HuH-7.5 (cell line): ENCODE data around the gene PCDH1.
A peak's percentile ranks its signal among the peaks of the same experiment; 100 is the strongest.
"Not testable (repeated sequence)": the region's sequence is repeated elsewhere in the genome, so short reads cannot be mapped to it uniquely, and the experiment has no call there.

Experiments used
- DNase-seq: peaks from one replicate; pipeline ENCODE4 v3.0.0; 2011; ENCODE audit warnings: low spot score

Gene PCDH1

DNA sequence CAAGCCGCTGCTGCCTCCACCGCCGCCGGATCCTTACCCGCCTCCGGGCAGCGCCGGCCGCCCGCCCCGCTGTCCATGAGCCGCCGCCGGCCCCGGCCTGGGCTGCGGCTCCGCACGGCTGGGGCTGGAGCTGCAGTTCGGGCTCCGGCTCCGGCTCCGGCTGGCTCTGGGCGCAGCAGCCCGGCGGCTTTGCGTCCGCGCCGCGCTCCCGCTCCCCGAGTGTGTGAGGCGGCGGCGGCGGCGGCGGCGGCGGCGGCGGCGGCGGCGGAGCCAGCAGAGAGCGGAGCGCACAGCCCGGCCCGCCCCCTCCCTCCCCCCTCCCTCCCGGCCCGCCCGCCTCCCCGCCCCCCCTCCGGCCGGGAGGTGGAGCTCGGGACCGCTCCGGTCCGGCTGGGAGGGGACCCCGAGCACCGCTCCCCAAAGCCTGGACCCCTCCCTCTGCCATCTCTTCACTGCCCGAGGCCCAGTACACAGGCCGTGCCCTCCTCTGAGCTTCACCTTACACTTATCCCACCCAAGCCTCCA is at the start of gene PCDH1:
TSS of gene PCDH1 (minus strand) at position 225 of the 525 bp plus-strand sequence. CDS start at position 77, 148 bp downstream.
- no peak for DNase-seq

DNA sequence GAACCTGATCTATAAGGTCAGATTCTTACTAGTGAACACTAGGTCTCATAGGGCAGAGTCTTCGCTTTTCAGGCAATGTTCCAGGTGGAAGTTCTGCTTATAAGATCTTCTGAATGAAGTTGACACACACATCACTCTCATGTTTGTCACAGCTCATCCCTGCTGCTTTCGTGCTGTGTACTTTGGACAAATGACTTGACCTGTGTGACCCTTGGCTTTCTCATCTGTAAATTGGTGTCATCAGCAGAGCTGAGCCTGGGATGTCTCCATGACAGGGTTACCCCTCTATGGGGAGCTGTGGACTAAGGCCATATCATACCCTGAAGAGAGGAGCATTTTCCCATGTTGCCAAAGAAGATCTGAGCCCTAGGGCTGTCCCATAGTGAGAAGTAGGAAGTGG is 48.2 kb upstream of the PCDH1 start:
- no peak for DNase-seq

DNA sequence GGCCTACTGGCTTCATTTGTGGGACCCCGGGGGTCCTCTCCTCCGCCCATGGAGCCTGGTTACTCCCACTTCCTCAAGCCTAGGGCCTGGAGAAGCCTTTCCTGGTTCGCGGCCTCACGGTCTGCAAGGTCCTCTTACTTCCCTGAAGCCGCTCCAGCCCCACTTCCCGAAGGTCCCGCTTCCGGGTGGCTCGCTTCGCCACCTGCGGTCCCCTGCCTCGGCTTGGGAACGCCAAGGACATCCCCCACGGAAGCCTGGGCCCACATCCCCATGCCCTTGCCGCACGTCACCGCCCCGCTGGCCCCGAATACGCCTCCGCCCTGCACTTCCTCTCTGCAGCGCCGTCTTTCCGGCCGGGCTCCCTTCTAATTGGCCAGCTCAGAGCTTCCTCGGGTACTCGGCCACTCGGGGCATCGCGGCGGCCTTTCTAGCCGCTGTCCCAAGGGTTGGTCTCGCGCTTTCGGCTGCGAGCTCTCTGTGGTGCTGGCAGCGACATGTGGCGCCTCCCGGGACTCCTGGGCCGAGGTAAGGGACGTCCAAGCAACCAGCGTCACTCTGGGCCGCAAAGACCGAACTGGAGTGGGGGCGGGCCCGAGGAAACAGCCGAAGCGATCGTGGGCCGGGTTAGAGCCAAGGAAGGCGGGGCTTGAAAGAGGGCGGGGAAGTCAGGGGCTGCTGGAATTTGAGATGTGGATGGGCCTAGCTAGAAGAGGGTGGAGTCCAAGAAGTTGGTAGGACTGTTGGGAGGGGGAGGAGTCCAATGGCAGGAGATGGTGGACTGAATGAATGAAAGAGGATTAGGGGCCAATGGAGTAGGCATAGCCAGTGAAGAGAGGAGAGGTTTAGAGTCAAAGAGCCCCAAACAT is 45.5 kb upstream of the PCDH1 start, which contains the start of gene DELE1:
TSS of gene DELE1 (plus strand) at position 424 of the 866 bp plus-strand sequence. CDS start at position 495, 71 bp downstream.
- DNase-seq: peak; percentile 88

DNA sequence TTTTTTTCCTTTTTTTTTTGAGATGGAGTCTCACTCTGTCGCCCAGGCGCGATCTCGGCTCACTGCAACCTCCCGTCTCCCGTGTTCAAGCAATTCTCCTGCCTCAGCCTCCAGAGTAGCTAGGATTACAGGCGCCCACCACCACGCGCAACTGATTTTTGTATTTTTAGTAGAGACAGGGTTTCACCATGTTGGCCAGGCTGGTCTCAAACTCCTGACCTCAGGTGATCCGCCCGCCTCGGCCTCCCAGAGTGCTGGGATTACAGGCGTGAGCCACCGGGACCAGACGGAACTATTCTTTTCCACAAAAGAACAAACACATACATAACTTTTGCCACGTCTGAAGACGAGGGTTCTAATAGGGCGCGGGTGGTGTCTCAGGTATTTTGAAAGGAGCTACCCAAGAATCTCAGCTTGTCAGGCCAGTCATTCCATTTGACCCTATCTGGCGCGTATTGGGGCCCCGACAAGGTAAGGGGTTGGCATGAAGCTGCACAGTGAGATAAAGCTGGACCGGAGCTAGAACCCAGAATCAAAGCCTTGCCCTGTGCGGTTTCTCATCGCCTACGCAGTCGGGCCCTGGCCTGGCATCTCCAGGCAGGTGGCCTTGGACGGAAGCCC is 44.7 kb upstream of the PCDH1 start:
- DNase-seq: not testable (repeated sequence)

DNA sequence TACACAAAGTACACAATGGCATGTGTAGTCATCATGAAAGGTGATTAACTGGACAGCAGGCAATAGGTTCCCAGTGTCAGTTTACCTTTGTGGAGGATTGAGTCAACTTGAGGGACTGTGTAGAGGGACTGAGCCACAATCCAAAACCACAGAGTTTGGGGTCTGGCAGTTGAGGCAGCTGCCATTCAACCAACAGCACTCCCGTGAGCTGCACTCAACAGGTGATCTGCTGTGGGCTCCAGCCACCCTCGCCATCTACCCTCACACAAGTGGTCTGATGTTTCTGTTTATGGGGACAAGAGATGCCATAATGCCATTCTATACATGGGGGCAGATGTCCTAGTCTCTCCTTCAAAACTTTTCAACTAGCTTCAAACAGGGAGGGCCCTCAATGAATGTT is 42.6 kb upstream of the PCDH1 start:
- DNase-seq: no peak

DNA sequence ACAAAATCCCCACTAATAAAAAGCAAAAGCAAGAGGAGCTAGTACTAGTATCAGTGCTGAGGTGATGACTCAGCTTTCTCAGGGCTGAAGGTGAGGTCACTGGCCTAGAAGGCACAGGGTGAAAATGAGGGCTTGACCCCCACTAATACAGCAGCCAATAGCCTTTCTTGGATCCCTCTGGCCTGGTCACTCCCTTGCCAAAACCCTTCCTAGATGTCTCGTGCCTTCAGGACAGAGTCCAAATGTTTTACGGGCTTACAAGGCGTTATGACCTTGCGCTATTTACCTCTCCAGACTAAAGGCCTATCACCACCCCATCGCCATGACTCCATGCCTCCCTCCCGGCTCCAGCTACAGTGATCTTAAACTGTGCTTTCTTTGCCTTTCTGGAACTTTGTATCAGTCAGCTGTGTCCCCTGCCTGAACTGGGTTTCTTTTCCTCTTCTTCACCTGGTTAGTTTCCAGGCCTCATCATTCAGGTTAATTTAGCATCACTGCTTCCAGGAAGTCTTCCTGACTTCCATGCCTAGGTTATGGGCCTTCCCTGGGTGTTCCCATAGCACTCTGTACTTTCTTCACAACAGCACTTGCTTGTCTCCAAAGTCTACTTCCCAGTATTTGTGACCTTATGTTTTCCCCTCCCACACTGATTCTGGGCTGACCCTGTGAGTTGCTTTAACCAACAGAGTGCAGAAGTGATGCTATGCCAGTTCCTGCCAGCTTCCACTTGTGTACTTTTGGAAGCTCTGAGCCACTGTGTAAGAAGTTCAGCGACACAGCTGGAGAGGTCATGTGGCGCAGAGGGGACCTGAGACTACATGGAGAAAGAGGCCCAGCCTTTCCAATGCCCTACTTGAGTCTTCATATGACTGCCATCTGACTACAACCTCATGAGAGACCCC is 41.3 kb upstream of the PCDH1 start:
- no peak for DNase-seq

DNA sequence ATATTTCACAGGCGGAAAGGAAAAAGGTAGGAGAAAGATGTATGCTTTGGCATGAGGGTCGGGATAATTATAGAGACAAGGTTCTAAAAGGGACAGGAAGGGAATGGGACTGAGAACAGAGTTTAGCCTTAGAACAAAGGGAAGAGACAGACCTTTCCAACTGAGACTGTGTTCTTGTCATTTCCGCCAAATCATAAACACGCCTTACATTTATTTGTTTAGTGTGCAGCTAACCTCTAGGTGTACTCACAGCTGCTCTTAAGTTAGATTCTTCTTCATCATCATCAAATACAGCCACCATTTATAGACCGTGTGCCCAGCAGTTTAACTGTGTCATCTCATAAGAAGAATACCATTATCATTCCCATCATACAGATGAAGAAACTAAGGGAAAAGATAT is 39.5 kb upstream of the PCDH1 start:
- no peak for DNase-seq

DNA sequence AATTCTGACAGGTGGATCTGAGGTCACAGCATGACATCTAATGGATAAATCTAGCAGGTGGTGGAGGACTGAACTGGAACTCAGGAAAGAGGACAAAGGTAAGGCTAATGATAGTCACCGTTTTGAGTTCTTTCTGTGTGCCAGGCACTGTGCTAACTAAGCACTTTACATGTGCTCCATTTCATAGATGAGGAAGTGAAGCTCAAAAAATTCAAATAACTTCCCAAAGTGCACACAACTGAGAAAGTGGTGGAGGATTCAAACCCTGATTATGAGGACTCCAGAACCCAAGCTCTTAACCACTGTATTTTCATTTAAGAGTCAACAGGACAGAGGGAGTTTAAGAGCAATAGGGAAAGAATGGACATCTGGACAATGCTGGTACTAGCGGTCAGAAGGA is 38.3 kb upstream of the PCDH1 start:
- no peak for DNase-seq

DNA sequence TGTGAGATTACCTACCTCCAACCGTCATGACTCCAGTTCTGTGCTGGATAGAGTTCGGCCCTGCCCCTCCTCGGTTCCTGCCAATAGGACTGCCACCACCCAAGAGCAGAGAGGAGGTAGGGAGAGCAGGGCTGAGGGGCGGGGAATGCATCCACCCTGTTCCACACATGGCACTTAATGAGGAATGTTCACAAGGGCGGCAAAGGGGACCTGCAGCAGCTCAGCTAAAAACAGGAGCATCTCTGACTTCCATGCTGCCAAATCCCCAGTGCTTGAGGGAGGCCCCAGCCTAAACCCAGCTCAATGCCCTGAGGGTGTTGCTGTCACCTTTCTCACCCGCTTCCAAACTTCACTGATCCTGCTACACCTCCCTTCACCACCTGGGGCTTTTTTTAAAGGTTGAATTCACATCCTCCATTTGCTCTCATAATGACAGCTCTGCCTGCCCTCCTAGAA is 37.7 kb upstream of the PCDH1 start:
- DNase-seq: peak; percentile 30

DNA sequence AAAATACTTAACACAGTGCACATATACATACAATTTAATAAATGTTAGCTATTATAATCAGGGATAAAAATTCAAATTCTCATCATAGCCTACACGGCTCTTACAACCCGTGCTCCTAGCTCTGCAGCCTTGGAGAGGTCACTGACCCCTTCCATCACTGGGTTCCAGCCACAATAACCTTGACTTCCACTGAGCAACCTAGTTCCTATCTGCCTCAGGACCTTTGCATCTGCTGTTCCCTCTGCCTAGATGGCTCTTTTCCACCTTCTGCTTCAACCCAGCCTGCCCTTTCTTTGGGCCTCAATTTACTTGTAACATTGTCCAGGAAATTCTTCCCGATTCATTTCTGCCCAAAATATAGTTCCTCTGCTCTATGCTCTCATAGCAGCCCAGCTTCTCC is 36.6 kb upstream of the PCDH1 start:
- no peak for DNase-seq

DNA sequence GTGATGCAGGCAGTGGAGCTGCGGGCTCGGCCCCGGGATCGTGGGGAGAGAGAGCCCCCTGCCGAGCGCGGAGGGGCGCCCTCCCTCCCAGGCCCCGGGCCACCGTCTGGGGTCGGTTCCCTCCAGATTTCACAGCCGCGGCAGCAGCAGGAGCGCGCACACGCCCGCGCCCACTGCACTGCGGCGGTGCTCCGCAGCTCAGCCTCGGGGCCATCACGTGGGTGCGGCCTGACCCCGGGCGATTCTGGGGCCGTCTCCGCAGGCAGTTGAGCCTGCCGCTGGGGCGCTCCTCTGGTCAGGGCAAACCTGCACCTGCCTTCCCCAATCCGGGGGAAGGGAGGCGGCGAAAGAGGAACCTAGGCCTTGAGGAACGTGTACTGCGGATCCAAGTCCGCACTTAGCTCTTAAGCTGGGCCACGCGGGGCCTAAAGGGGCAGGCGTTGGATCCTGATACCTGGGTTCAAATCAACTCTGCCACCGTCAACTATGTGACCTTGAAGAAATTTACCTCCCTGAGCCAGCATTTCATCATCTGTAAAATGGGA is 36.1 kb upstream of the PCDH1 start:
- peak; percentile 39 for DNase-seq

DNA sequence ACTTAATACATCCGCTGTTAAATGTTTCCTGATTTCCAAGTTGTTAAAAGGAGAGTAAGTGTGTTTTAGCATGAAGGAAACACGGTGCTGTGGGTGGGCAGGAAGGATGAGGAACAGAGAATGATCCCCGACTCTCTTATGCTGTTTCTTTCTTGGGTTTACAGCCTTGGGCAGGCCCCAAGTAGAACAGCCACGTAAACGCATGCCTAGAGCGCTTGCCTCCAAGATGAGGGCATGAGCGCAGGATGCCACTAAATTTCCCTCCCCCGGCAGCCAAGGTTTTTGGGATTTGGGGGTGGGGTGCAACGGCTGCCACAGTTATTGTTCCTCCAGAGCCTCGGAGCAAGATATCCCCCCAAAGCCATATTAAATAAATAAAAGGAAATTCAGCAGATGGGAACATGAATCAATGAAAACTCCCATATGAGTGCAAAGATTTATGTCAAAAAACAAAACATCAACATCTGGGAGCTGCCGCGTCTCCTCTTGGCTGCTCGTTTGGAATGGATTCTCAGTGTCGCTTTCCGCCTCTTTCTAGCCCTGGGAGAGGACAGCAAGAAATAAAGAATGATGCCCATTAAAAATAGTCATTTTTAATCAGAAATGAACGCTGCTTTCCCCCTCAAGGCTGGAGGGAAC is 35.5 kb upstream of the PCDH1 start:
- no peak for DNase-seq

DNA sequence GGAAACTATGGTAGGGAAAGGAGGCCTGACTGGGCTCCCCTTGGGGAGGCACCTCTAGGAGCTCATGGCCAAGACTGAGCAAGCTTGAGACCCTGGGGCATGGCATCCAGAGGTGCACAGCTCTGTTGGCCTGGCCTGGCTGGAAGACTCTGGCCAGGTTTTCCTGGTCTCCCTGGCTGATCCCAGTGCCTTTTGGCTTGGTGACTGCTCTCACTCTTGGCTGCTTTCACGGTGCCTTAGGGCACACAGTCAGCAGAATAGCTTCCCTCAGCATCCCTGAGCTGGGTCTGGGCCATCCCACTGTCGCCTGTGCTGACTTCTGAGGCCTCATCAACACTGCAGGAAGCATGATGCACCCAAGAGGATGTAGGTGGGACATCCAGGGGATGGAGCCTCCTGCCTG is 32.1 kb upstream of the PCDH1 start:
- DNase-seq: no peak

DNA sequence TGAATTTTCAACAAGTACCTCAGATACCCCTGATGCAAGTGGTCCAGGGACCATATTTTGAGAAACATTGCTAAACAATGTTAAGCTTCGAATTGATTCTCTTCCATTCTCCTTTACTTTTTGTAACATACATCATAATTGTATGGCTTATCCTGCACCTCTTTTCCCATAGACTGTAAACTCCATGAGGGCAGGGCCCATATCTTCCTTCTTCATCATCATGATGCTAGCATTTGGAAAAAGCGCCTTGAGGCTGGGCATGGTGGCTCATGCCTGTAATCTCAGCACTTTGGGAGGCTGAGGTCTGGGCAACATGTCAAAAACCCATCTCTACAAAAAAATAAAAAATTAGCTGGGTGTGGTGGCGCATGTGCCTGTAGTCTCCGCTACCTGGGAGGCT is 31.0 kb upstream of the PCDH1 start:
- no peak for DNase-seq

DNA sequence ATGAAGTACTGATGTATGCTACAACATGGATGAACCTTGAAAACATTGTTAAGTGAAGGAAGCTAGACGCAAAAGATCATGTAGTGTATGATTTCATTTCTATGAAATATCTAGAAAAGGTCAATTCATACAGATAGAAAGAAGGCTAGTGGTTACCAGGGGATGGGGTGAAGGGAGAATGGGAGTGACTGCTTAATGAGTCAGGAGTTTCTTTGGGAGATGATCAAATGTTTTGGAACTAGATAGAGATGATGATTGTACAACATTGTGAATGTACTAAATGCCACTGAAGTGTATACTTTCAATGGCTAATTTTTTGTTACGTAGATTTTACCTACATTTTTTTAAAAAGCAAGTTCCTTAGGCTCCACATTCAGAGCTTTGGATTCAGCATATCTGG is 30.6 kb upstream of the PCDH1 start:
- no peak for DNase-seq

DNA sequence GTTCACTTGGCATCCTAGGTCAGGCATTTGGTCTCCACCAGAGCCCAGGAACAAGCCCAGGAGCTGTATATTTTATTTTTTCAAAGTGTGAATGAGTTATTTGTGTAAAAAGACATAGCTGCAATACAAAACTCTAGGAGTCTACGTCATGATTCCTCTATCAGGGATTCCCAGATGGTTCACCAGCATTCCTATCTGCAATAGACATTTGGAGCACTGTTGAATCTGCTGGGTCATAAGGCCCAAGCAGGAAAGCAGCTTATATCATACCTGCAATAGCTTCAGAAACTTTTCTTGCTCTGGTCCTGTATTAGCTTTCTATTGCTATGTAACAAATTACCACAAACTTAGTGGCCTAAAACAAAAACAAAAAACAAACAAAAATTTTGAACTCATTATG is 28.8 kb upstream of the PCDH1 start:
- DNase-seq: no peak

DNA sequence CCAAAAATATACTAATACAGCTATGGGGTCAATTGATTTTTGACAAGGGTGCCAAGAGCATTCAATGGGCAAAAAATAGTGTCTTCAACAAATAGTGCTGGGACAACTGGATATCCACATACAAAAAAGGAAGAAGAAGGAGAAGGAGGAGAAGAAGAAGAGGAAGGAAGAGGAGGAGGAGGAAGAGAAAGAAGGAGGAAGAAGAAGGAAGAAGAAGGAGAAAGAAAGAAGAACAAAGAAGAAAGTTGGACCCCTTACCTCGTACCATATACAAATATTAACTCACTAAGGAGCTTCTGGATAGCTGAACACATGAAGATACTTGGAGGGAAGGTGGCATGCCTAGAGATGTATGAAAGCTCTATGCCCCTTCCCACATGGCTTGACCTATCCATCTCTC is 28.3 kb upstream of the PCDH1 start:
- DNase-seq: no peak

DNA sequence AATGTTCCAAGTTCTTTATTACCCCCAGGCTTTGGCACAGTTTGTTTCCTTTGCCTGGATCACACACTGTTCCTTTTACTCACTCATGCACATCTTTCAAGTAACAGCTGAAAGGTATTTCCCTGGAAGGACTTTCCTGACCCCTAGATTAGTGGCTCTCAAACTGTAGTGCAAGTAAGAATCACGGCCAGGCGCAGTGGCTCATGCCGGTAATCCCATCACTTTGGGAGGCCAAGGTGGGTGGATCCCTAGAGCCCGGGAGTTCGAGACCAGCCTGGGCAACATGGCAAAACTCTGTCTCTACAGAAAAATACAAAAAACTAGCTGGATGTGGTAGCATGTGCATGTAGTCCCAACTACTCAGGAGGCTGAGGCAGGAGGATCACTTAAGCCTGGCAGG is 26.3 kb upstream of the PCDH1 start:
- DNase-seq: no peak

DNA sequence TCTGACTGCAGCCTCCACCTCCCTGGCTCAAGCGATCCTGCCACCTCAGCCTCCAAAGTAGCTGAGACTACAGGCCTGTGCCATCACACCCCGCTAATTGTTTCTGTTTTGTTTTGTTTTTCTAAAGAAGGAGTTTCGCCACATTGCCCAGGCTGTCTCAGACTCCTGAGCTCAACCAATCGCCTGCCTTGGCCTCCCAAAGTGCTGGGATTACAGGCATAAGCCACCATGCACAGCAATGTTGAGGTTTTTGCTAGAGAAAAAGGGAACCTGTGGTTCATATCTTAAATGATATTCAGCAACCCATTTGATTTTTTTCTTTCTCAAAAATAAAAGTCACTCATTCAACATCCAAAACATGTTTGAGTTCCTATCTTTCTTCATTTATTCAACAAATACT is 25.1 kb upstream of the PCDH1 start:
- no peak for DNase-seq

DNA sequence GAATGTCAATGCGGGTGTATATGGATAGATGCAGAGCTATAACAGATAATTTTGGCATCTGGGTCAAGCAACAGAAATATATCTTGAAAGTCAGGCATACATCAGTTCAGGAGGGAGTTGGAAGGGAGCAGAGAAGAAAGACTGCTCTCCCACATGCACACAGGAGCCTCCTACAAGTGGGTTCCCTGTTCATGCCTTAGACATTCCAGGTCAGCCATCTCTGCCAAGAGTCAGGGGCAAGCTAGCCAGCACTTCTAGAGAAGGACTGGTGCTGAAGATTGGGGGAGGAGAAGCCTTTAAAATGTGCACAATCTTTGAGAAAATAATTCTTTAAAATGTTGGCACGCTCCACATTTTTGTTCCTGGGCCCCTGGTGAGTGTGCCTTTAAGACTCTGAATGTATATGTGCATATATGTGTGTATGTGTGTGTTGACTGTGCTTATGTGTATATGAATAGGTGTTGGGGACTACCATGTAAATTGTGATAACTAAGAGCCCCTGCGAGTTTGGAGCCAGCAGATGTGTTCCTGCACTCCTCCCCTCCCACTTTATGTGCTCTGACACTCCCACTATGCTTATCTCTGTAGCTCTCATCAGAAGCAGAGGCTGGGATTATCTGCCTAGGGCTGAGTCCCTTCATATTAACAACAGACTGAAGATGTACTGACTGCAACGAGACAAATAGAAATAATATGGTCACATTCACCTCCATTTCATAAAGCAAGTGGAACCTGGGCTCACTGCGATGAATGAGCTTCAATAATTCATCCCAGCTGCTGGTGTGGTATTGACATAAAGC is 24.0 kb upstream of the PCDH1 start:
- no peak for DNase-seq
